Gastrocnemius medialis (tissue), 4 donors: ENCODE results near the gene SYCP3.

Experiments
- CTCF ChIP-seq, 5 experiments: fragments of 450-650 bp in 3 of 5; fragments of 200-600 bp in 2 of 5; sonication (generic) in 2 of 5; IDR thresholded peaks in 4 of 5; conservative IDR thresholded peaks in 1 of 5; 1 replicate in 4 of 5; 2 replicates in 1 of 5; pipeline ENCODE4 v1.5.1; 2016 to 2019; ENCODE audit warnings: antibody characterized with exemption in 5 of 5, mild to moderate bottlenecking in 3 of 5, moderate library complexity in 3 of 5
- POLR2A ChIP-seq, 2 donors: fragments of 450-650 bp; IDR thresholded peaks; one replicate each; pipeline ENCODE4 v1.6.1; 2017; ENCODE audit warnings: antibody characterized with exemption in 2 of 2, mild to moderate bottlenecking in 2 of 2, moderate library complexity in 2 of 2

DNA sequence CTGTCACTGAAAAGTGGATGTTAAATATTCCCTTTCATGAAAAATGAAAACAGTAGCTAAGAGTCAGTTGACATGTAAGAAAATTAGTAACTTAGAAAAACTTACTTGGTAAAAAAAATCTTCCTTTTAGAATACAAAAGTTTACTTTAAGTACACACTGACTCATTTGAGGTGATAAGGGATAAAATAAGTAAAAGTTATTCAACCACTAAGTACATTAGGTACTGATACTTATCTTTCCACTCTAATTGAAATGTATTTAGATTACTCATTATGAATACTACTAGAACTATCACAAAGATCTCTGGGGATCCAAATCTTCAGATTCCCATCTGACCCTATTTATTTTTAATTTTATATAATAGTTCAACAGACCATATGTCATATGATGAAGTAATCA lies 12.2 kb downstream of the SYCP3 start:
- TF ChIP-seq POLR2A (IDR thresholded peaks at IDR 0.05) (no peak), CTCF (IDR thresholded peaks at IDR 0.05 in 4 of 5, conservative IDR thresholded peaks at IDR 0.05 in 1 of 5) (no peak)
